Eye (tissue), 1 donor: Measurements from ENCODE around the gene NOP9.

Experiments used
- DNase-seq: peaks from one replicate; pipeline ENCODE4 v3.0.0-alpha.2; 2015

NOP9 gene

DNA sequence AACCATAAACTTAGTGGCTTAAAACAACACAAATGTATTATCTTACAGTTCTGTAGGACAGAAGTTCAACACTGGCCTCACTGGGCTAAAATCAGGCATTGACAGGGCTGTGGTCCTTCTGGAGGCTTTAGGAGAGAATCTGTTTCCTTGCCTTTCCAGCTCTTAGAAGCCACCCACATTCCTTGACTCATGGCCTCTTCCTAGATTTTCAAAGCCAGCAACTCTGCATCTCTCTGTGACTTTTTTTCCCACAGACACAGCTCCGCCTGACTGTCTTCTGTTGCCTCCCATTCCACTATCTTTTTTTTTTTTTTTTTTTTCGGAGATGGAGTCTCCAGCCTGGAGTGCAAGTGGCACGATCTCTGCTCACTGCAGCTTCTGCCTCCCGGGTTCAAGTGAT lies 56.6 kb downstream of the NOP9 start:
- DNase-seq, result no peak
